CD4-positive, alpha-beta T cell treated with Interleukin-6 at 100 ng/mL for 8 hours (primary cell): Measurements from ENCODE around the gene EPHA6.
"Not testable (repeated sequence)": the region's sequence is repeated elsewhere in the genome, so short reads cannot be mapped to it uniquely, and the experiment has no call there.

ENCODE experiments used
- DNase-seq: peaks from one replicate; pipeline ENCODE4 v3.0.0-alpha.2; 2020; ENCODE audit warnings: mixed read lengths, low spot score

EPHA6 gene

GRCh38 chr3:97464035-97464434 is 649.6 kb downstream of the EPHA6 start:
- DNase-seq: no peak

DNA sequence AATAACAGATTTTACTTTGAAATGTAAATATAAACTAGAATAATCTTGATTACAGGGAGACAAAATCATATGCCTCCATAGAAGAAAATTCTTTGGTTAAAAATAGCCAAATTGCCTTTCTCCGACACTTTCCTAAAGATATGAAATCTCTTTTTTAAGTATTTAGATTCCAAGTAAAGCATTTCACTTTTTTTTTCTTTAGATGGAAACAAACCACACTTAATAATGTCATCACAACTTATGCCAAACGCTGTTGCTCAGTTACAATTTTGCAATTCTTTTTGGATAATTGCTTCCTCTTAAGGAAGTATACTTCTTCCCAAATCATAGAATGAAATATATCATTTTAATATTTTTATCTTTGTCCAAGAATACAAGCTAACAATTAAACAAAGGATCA is 656.1 kb downstream of the EPHA6 start:
- no peak for DNase-seq

DNA sequence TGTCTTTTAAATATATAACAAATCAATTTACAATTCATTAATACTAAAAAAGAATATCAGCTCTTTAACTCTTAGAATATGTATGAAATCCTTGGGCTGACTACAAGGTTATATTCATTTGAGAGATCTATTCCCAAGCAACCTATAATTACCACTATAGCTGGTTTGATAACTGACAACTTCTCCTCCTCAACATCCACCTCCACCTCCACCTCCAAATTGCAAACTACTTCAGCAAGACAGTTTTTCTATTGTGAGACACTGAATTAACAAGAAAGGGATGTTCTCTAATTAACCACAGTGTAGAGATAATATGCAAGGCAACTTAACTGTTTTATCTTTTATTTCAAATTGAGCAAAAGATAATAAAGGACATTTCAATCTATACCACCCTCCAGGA is 665.3 kb downstream of the EPHA6 start:
- no peak for DNase-seq

GRCh38 chr3:97480696-97481289 is 666.4 kb downstream of the EPHA6 start:
- DNase-seq: not testable (repeated sequence)

DNA sequence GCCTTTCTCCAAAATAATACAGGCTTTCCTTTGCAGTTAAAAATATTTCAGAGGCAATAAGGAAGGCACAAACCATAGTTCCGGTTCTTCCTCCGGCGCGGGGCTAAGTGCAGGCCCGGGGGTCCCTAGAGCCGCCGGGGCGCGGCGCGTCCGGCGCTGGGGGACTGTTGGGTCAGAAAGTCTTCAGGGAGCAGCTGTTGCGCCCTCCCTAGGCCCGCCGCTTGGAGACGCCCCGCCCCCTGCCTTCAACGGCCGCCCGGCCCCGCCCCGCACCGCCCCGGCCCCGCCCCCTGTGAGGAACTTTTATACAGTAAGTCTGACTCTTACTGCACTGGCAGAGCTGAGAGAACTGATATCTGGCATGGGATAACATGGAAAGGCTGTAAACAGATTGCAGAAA is 667.0 kb downstream of the EPHA6 start:
- no peak for DNase-seq

GRCh38 chr3:97485206-97485605 is 670.8 kb downstream of the EPHA6 start:
- DNase-seq: no peak

- no peak for DNase-seq
Observed at GRCh38 chr3:97487587-97487986, 673.2 kb downstream of the EPHA6 start.

DNA sequence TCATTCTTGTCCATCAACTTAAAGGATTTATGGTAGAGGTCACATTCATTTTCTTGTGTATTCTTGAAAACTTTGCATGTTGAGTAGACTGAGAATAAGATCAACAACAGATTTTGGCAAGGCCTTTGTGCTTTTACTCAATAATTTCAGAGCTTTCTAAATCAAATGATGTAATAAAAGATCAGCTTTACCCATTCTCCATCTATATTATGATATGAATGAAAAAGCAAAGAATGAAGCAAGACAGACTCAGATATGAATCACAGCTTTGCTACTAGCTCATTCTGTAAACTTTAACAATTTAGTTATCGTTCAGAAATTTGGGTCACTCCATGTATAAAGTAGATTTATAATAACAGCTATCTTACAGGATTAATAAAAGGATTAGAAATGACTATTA is 674.3 kb downstream of the EPHA6 start:
- DNase-seq: no peak

- DNase-seq: no peak
Observed at GRCh38 chr3:97495896-97496295, 681.5 kb downstream of the EPHA6 start.

DNA sequence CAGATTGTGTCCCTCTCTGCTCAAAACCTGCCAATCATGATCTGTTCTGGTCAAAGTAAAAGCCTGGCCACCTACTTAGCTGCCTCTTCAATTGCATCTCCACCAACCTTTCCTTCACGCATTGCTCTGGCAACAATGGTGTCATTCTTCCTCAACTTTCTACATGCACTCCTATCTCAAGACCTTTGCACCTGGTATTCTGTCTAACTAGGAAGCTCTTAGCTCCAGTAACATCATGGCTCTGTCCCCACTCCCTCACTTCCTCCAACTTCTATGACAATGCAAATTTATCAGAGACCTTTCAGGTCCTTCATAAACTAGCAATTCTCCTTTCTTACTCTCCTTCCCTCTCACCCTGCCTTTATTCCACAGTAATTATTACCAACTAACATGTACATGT is 682.7 kb downstream of the EPHA6 start:
- DNase-seq: no peak

DNA sequence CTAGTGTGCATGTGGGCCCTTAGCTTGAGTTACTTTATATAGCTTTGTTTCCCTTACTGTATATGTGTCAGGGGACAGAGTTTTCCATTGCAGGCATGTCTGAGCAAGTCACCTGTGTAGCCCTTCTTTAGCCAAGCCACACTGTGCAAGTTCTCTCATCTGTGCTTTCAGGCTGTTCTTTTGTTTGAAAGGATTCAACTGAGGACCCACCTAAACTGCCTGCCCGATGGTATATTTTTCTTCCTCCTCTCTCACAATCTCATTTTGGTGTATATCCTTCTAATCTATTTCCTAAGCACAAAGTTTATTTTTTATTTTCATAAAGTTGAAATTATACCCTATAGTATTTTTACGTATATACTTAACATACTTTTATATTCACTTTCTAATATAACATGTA is 690.1 kb downstream of the EPHA6 start:
- no peak for DNase-seq

GRCh38 chr3:97510795-97511194 is 696.4 kb downstream of the EPHA6 start:
- no peak for DNase-seq

DNA sequence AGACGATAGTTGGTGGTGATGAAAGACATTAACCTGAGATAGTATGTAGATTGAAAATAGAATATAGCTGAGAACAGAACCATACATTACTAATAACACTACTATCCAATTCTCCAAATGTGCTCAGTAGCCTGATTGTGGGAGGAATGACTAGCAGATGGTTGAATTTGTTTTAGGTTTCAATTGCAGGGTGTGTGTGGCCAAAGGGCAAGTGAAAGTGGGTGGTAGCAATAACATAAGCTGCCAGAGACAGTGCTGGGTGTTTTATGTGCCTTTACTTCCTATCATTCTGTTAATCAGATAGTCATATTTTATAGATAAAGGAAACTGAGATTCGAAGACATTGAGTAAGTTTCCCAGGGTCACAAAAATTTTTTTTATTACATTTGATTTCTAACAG is 700.7 kb downstream of the EPHA6 start:
- no peak for DNase-seq

- no peak for DNase-seq
Observed at GRCh38 chr3:97530691-97531090, 716.3 kb downstream of the EPHA6 start.

- DNase-seq: not testable (repeated sequence)
Observed at GRCh38 chr3:97547573-97547972, 733.2 kb downstream of the EPHA6 start.

GRCh38 chr3:97550408-97550807 is 736.0 kb downstream of the EPHA6 start:
- no peak for DNase-seq

DNA sequence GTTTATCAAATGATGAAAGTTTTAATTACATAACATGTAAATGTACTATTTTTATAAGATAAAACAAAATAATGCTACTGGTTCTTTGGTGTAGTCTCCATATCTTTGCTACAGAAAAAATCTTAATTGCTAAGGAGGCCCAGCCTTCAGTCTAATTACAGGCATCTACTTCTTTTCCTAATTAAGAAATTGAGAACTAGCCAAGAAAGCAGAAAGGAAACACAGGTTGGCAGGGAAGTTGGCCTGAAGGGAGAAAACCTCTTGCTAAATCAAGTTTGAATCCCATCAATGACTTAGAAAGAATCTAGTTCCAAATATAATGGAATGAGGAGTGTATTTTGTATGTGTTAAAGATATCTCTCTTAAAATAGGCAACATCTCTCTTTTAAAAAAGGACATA is 737.8 kb downstream of the EPHA6 start:
- DNase-seq: no peak

DNA sequence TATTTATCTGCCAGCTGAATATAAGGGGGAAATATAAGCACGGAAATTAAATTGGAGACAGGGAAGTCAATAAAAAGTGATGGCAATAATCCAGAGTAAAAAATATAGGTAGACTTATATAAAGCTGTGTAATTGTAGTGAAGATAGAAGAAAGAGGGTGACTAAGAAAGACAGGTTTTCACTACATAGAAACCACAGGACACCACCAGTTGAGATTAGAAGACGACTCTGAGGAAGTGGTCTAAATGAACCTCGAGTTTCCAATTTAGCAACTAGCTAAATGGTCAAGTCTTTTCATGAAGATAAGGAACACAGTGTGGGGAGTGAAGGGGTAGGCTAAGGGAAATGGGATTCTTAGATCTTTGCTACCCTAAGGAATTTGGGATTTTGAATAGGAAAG is 761.3 kb downstream of the EPHA6 start:
- no peak for DNase-seq

- DNase-seq: no peak
Observed at GRCh38 chr3:97576221-97576620, 761.8 kb downstream of the EPHA6 start.

GRCh38 chr3:97579365-97579764 is 765.0 kb downstream of the EPHA6 start:
- DNase-seq: no peak

GRCh38 chr3:97610626-97611025 is 796.2 kb downstream of the EPHA6 start:
- DNase-seq: no peak

- no peak for DNase-seq
Observed at GRCh38 chr3:97612632-97613031, 798.2 kb downstream of the EPHA6 start.

- no peak for DNase-seq
Observed at GRCh38 chr3:97613139-97613538, 798.7 kb downstream of the EPHA6 start.

GRCh38 chr3:97620514-97620913 is 806.1 kb downstream of the EPHA6 start:
- not testable (repeated sequence) for DNase-seq

GRCh38 chr3:97636465-97636864 is 822.1 kb downstream of the EPHA6 start:
- no peak for DNase-seq
